HEK293 (cell line): ENCODE measurements around the gene INS.

Experiments
- BCL11A ChIP-seq: fragments of 450-650 bp; formaldehyde crosslinking; IDR thresholded peaks from 2 replicates; pipeline ENCODE4 v1.5.1; 2016; ENCODE audit warnings: low read depth, missing biosample characterization, missing genetic modification characterization
- ZNF510 ChIP-seq: fragments of 450-650 bp; formaldehyde crosslinking; IDR thresholded peaks from 2 replicates; pipeline ENCODE4 v1.5.1; 2018; ENCODE audit warnings: mild to moderate bottlenecking, missing genetic modification characterization, missing biosample characterization; ENCODE audit not compliant: insufficient replicate concordance
- TF ChIP-seq, protein P1 (sequence below): fragments of 450-650 bp; formaldehyde crosslinking; IDR thresholded peaks from 2 replicates; pipeline ENCODE4 v1.5.1; 2016; ENCODE audit warnings: missing biosample characterization, missing genetic modification characterization

DNA sequence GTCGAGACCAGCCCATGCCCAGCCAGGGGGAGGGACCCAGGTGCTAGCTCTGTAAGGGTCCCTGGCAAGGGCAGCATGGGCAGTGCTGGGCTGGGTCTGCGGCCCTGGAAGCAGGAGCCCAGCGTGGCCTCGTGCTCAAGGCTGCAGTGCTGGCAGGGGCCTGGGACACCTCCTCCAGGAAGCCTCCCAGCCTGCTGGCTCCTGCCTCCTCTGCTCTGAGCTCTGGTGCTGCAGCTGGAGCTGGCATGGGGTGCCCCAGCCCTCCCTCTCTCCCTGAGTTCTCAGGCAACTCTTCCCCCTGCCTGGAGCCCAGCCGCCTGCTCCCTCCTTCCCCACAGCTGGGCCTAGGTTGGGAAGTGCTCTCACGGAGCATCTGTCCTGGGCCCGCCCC, 6.8 kb downstream of the INS start:
- TF ChIP-seq, protein P1, sequence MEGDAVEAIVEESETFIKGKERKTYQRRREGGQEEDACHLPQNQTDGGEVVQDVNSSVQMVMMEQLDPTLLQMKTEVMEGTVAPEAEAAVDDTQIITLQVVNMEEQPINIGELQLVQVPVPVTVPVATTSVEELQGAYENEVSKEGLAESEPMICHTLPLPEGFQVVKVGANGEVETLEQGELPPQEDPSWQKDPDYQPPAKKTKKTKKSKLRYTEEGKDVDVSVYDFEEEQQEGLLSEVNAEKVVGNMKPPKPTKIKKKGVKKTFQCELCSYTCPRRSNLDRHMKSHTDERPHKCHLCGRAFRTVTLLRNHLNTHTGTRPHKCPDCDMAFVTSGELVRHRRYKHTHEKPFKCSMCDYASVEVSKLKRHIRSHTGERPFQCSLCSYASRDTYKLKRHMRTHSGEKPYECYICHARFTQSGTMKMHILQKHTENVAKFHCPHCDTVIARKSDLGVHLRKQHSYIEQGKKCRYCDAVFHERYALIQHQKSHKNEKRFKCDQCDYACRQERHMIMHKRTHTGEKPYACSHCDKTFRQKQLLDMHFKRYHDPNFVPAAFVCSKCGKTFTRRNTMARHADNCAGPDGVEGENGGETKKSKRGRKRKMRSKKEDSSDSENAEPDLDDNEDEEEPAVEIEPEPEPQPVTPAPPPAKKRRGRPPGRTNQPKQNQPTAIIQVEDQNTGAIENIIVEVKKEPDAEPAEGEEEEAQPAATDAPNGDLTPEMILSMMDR, result no peak
- no peak for TF ChIP-seq ZNF510 (tag by site-specific recombination)
- TF ChIP-seq BCL11A (tag by site-specific recombination), result no peak
